Ascending aorta (tissue), 2 donors: ENCODE measurements around the gene DACT2. TPM values are rescaled to one million over a fixed set of nuclear protein-coding genes. Genes with fewer than 3 reads are reported as not detected.

Experiments used
- DNase-seq, 2 donors: peaks; one replicate each; pipeline ENCODE4 v3.0.0-alpha.2; 2019; ENCODE audit warnings: low spot score in 2 of 2
- H3K27ac ChIP-seq, 2 donors: fragments of 200-600 bp; sonication (generic); one replicate each; pipeline ENCODE4 v1.5.1; 2016 to 2017; ENCODE audit warnings: mild to moderate bottlenecking in 1 of 2
- H3K27me3 ChIP-seq: fragments of 200-600 bp; sonication (generic); one replicate; pipeline ENCODE4 v1.5.1; 2017
- H3K36me3 ChIP-seq, 2 donors: fragments of 200-600 bp; sonication (generic); one replicate each; pipeline ENCODE4 v1.5.1; 2016
- H3K4me1 ChIP-seq, 2 donors: fragments of 200-600 bp; sonication (generic); one replicate each; pipeline ENCODE4 v1.5.1; 2016 to 2017; ENCODE audit warnings: mild to moderate bottlenecking in 1 of 2
- H3K4me3 ChIP-seq, 2 donors: fragments of 200-600 bp; sonication (generic); one replicate each; pipeline ENCODE4 v1.5.1; 2016 to 2017; ENCODE audit warnings: mild to moderate bottlenecking in 1 of 2
- H3K9me3 ChIP-seq, 2 donors: fragments of 200-600 bp; sonication (generic); one replicate each; pipeline ENCODE4 v1.5.1; 2016
- intact Hi-C: fragments of 100-400 bp; cut with DNase I; formaldehyde crosslinking; loops from one replicate; pipeline ENCODE4 v1.15.1; 2023
- total RNA-seq: library from RNA; depleted of rRNA; stranded (reverse); fragments of >200 nt; gene quantifications from one replicate; pipeline ENCODE4 v1.1.0, GENCODE V29; 2016
- TF ChIP-seq, protein P1 (sequence below), 3 experiments: fragments of 200-600 bp in 2 of 3; fragments of 450-650 bp in 1 of 3; sonication (generic) in 2 of 3; IDR thresholded peaks; one replicate each; pipeline ENCODE4 v1.5.1; 2016 to 2019; ENCODE audit warnings: antibody characterized with exemption in 3 of 3, mild to moderate bottlenecking in 1 of 3, moderate library complexity in 1 of 3

Gene DACT2
- total RNA-seq, 1 donor from 2014 or later, result not detected

DNA sequence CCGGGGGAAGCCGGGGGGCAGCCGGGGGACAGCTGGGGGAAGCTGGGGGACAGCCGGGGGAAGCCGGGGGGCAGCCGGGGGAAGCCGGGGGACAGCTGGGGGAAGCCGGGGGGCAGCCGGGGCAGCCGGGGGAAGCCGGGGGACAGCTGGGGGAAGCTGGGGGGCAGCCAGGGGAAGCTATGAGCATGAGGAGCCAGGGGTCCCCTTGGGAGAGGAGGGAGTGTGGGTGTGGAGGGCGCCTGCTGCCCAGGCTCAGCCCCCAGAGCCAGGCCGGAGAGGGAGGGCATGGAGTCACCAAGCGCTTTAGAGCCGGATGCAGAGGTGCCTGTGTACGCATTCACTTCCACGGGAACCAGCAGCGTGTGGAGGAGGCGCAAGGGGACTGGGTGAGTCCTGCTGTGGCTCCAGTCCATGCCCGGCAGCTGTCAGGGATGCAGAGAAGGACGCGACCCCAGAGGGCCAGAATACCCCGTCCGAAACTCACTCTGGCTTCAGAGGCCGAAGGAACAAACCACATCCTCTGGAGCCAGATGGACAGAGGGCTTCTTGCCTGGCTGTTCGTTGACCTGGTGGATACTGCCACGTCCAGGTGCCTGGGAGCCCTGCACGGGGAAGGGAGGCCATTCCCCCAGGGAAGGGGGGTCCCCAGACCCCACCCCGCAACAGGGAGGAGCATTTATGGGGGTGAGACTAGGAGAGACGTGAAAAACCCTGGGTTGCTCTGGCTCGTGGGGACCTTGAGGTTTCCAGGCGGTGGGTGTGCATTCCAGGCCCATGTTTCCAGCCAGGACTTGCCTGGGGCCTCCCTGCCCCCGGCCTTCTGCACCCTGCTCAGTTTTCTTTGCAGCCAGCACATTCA is 26.5 kb upstream of the DACT2 start:
- no peak overlapping the region for H3K27ac ChIP-seq
- no peaks in the 10 kb centered on the region for H3K36me3 ChIP-seq
- no peaks in the 10 kb centered on the region for H3K4me1 ChIP-seq
- H3K4me3 ChIP-seq, result no peak overlapping the region
- H3K27me3 ChIP-seq, result no peaks in the 10 kb centered on the region
- TF ChIP-seq, protein P1, sequence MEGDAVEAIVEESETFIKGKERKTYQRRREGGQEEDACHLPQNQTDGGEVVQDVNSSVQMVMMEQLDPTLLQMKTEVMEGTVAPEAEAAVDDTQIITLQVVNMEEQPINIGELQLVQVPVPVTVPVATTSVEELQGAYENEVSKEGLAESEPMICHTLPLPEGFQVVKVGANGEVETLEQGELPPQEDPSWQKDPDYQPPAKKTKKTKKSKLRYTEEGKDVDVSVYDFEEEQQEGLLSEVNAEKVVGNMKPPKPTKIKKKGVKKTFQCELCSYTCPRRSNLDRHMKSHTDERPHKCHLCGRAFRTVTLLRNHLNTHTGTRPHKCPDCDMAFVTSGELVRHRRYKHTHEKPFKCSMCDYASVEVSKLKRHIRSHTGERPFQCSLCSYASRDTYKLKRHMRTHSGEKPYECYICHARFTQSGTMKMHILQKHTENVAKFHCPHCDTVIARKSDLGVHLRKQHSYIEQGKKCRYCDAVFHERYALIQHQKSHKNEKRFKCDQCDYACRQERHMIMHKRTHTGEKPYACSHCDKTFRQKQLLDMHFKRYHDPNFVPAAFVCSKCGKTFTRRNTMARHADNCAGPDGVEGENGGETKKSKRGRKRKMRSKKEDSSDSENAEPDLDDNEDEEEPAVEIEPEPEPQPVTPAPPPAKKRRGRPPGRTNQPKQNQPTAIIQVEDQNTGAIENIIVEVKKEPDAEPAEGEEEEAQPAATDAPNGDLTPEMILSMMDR (IDR thresholded peaks at IDR 0.05), result no peak
- H3K9me3 ChIP-seq, result no peaks in the 10 kb centered on the region
- intact Hi-C loops, result no loop called here
- DNase-seq, result no peak

GRCh38 chr6:168345266-168345665 is 25.7 kb upstream of the DACT2 start:
- Histone ChIP-seq H3K27ac (no peak overlapping the region), H3K27me3 (no peaks in the 10 kb centered on the region), H3K4me1 (no peaks in the 10 kb centered on the region), H3K36me3 (no peaks in the 10 kb centered on the region), H3K9me3 (no peaks in the 10 kb centered on the region), H3K4me3 (no peak overlapping the region)
- TF ChIP-seq, protein P1 (IDR thresholded peaks at IDR 0.05), result no peak
- intact Hi-C loops, result no loop called here
- no peak for DNase-seq

DNA sequence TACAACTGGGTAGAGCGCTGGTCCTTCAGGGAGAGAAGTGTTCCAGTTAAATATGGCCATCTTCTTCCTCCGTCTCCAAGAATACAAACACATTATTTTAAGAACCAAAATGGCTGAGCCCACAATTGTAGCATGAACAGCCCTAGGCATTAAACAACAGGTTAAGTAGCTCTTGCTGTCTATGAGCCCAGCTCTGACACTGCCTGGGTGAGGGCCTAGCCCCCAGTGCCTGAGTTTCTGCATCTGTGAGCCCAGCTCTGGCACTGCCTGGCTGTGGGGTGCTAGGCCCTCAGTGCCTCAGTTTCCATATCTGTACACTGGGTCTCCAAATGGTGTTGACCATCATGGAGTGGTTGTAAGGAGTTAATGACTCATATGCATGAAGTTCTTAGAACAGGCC is 24.8 kb upstream of the DACT2 start:
- TF ChIP-seq, protein P1 (IDR thresholded peaks at IDR 0.05), result no peak
- no peaks in the 10 kb centered on the region for H3K36me3 ChIP-seq
- no peak for DNase-seq
- H3K4me3 ChIP-seq, result no peak overlapping the region
- H3K27me3 ChIP-seq, result no peaks in the 10 kb centered on the region
- H3K9me3 ChIP-seq, result no peaks in the 10 kb centered on the region
- H3K4me1 ChIP-seq, result no peaks in the 10 kb centered on the region
- intact Hi-C loops, result no loop called here
- H3K27ac ChIP-seq, result no peak overlapping the region

- H3K9me3 ChIP-seq, result no peaks in the 10 kb centered on the region
- H3K4me3 ChIP-seq, result no peak overlapping the region
- H3K36me3 ChIP-seq, result no peaks in the 10 kb centered on the region
- H3K27ac ChIP-seq, result no peak overlapping the region
- TF ChIP-seq, protein P1 (IDR thresholded peaks at IDR 0.05), result no peak
- intact Hi-C loops, result no loop called here
- no peak for DNase-seq
- no peaks in the 10 kb centered on the region for H3K27me3 ChIP-seq
- H3K4me1 ChIP-seq, result no peaks in the 10 kb centered on the region
These were observed 23.9 kb upstream of the DACT2 start for GRCh38 chr6:168343239-168344150.

- intact Hi-C loops, result no loop called here
- no peaks in the 10 kb centered on the region for H3K9me3 ChIP-seq
These were observed 23.1 kb upstream of the DACT2 start for GRCh38 chr6:168342636-168343035.

More at GRCh38 chr6:168342636-168343035, 23.1 kb upstream of the DACT2 start:
- no peaks in the 10 kb centered on the region for H3K4me1 ChIP-seq
- no peak overlapping the region for H3K4me3 ChIP-seq
- DNase-seq, result no peak
- H3K36me3 ChIP-seq, result no peaks in the 10 kb centered on the region
- TF ChIP-seq, protein P1 (IDR thresholded peaks at IDR 0.05), result no peak
- no peaks in the 10 kb centered on the region for H3K27me3 ChIP-seq
- no peak overlapping the region for H3K27ac ChIP-seq
